SU-DHL-6 (cell line): ENCODE data around the gene ANKRD39.

Experiments used
- CTCF ChIP-seq: fragments of 200-600 bp; sonication (generic); IDR thresholded peaks from one replicate; pipeline ENCODE4 v1.5.1; 2017; ENCODE audit warnings: antibody characterized with exemption, mild to moderate bottlenecking, low read length, moderate library complexity; ENCODE audit not compliant: insufficient read depth, poor library complexity, severe bottlenecking
- EZH2phosphoT487 ChIP-seq: fragments of 200-600 bp; sonication (generic), shearing (Covaris generic); conservative IDR thresholded peaks from 2 replicates; pipeline ENCODE4 v1.6.1; 2018; ENCODE audit warnings: mild to moderate bottlenecking, antibody characterized with exemption, low read length, moderate library complexity, mixed read lengths

GRCh38 chr2:96903318-96903717, 45.5 kb upstream of the ANKRD39 start:
- TF ChIP-seq CTCF = no peak
- no peak for TF ChIP-seq EZH2phosphoT487
